Prostate gland (tissue), 2 donors: ENCODE measurements around the gene CBFA2T3.

Experiments used
- CTCF ChIP-seq, 4 experiments: fragments of 200-600 bp in 2 of 4; fragments of 450-650 bp in 2 of 4; sonication (generic) in 2 of 4; IDR thresholded peaks; 1 replicate in 3 of 4; 2 replicates in 1 of 4; pipeline ENCODE4 v1.5.1; 2016 to 2019; ENCODE audit warnings: antibody characterized with exemption in 4 of 4, mild to moderate bottlenecking in 2 of 4, moderate library complexity in 2 of 4
- POLR2A ChIP-seq: fragments of 450-650 bp; IDR thresholded peaks from one replicate; pipeline ENCODE4 v1.6.1; 2016; ENCODE audit warnings: antibody characterized with exemption, mild to moderate bottlenecking
- POLR2AphosphoS5 ChIP-seq: sonication (generic); formaldehyde crosslinking; IDR thresholded peaks from one replicate; pipeline ENCODE4 v1.6.1; 2017; ENCODE audit warnings: antibody characterized with exemption

DNA sequence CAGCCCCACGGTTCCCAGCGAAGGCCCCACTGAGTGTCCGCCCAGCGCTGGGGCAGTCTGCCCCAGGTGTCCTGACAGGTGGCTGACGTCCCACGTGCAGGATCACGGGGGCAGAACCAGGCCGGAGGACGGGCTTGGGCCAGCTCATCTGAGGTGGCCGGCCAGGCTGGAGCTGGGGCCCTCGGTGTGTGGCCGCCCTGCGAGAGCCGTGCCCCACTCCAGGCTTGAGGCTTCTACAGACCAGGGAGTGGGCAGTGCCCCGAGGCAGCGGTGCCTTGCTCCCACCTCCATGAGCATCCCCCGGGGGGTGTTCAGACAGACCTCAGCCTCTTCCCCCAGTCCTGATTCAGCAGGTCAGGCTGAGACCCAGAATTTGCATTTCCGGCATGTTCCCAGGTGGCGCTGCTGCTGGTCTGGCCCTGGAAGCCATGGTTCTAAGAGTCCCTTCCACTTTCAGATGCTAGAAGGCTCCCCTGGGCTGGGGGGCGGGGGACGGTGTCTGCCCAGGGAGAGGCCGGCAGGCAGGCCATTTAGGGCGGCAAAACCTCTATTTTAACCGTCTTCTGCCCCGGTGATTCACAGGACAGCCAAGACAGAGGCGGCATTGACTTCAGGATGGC, 75.2 kb downstream of the CBFA2T3 start:
- TF ChIP-seq CTCF (IDR thresholded peaks at IDR 0.05) (no peak), POLR2A (no peak), POLR2AphosphoS5 (no peak)
